ENCODE results near the gene DOCK1.

The DOCK1 gene

GRCh38 chr10:127245456-127245855, 340.2 kb downstream of the DOCK1 start:
- H3K9ac ChIP-seq (ENCODE audit: low read depth, low read length) = no peak overlapping the region
- H3K27ac ChIP-seq (ENCODE audit: low read length) = no peak overlapping the region
- H3K4me3 ChIP-seq (ENCODE audit: low read length) = no peak overlapping the region
- H3K36me3 ChIP-seq (ENCODE audit: insufficient read depth, low read depth, low read length) = peaks cover 19% of the 10 kb centered on the region
- H3K4me1 ChIP-seq (ENCODE audit: insufficient read depth, low read length) = no peaks in the 10 kb centered on the region
- H3K9me3 ChIP-seq (ENCODE audit: insufficient read depth, low read depth, low read length) = no peaks in the 10 kb centered on the region
- no peaks in the 10 kb centered on the region for H3K27me3 ChIP-seq (ENCODE audit: insufficient read depth, low read length)

- no peaks in the 10 kb centered on the region for H3K4me1 ChIP-seq (ENCODE audit: insufficient read depth, low read length)
- peaks cover 19% of the 10 kb centered on the region for H3K36me3 ChIP-seq (ENCODE audit: insufficient read depth, low read depth, low read length)
- H3K4me3 ChIP-seq (ENCODE audit: low read length) = no peak overlapping the region
- H3K9me3 ChIP-seq (ENCODE audit: insufficient read depth, low read depth, low read length) = no peaks in the 10 kb centered on the region
- no peak overlapping the region for H3K9ac ChIP-seq (ENCODE audit: low read depth, low read length)
- H3K27ac ChIP-seq (ENCODE audit: low read length) = no peak overlapping the region
- no peaks in the 10 kb centered on the region for H3K27me3 ChIP-seq (ENCODE audit: insufficient read depth, low read length)
Measured at GRCh38 chr10:127250031-127250430, 344.8 kb downstream of the DOCK1 start.

- H3K4me1 ChIP-seq (ENCODE audit: insufficient read depth, low read length) = no peaks in the 10 kb centered on the region
- peaks cover 17% of the 10 kb centered on the region for H3K36me3 ChIP-seq (ENCODE audit: insufficient read depth, low read depth, low read length)
- H3K9me3 ChIP-seq (ENCODE audit: insufficient read depth, low read depth, low read length) = no peaks in the 10 kb centered on the region
- H3K4me3 ChIP-seq (ENCODE audit: low read length) = no peak overlapping the region
- H3K27ac ChIP-seq (ENCODE audit: low read length) = no peak overlapping the region
- no peaks in the 10 kb centered on the region for H3K27me3 ChIP-seq (ENCODE audit: insufficient read depth, low read length)
- no peak overlapping the region for H3K9ac ChIP-seq (ENCODE audit: low read depth, low read length)
Measured at GRCh38 chr10:127252818-127253217, 347.6 kb downstream of the DOCK1 start.

- H3K27ac ChIP-seq (ENCODE audit: low read length) = no peak overlapping the region
- no peak overlapping the region for H3K9ac ChIP-seq (ENCODE audit: low read depth, low read length)
- H3K4me3 ChIP-seq (ENCODE audit: low read length) = no peak overlapping the region
- H3K27me3 ChIP-seq (ENCODE audit: insufficient read depth, low read length) = no peaks in the 10 kb centered on the region
- no peaks in the 10 kb centered on the region for H3K9me3 ChIP-seq (ENCODE audit: insufficient read depth, low read depth, low read length)
- peaks cover 9% of the 10 kb centered on the region for H3K36me3 ChIP-seq (ENCODE audit: insufficient read depth, low read depth, low read length)
- H3K4me1 ChIP-seq (ENCODE audit: insufficient read depth, low read length) = no peaks in the 10 kb centered on the region
Measured at GRCh38 chr10:127254276-127254675, 349.0 kb downstream of the DOCK1 start.

GRCh38 chr10:127257395-127257794, 352.2 kb downstream of the DOCK1 start:
- no peak overlapping the region for H3K27ac ChIP-seq (ENCODE audit: low read length)
- no peaks in the 10 kb centered on the region for H3K27me3 ChIP-seq (ENCODE audit: insufficient read depth, low read length)
- no peak overlapping the region for H3K4me3 ChIP-seq (ENCODE audit: low read length)
- H3K9me3 ChIP-seq (ENCODE audit: insufficient read depth, low read depth, low read length) = no peaks in the 10 kb centered on the region
- no peak overlapping the region for H3K9ac ChIP-seq (ENCODE audit: low read depth, low read length)
- no peaks in the 10 kb centered on the region for H3K4me1 ChIP-seq (ENCODE audit: insufficient read depth, low read length)
- 0 out of 2 replicates have a peak, but pooled peaks cover 5% of the 10 kb centered on the region for H3K36me3 ChIP-seq (ENCODE audit: insufficient read depth, low read depth, low read length)

GRCh38 chr10:127259347-127259746, 354.1 kb downstream of the DOCK1 start:
- Histone ChIP-seq H3K27ac (ENCODE audit: low read length) (no peak overlapping the region), H3K4me1 (ENCODE audit: insufficient read depth, low read length) (peaks cover 6% of the 10 kb centered on the region; the same call in 1 of the 2 replicates), H3K27me3 (ENCODE audit: insufficient read depth, low read length) (no peaks in the 10 kb centered on the region), H3K36me3 (ENCODE audit: insufficient read depth, low read depth, low read length) (0 out of 2 replicates have a peak, but pooled peaks cover 5% of the 10 kb centered on the region), H3K9ac (ENCODE audit: low read depth, low read length) (no peak overlapping the region), H3K9me3 (ENCODE audit: insufficient read depth, low read depth, low read length) (no peaks in the 10 kb centered on the region), H3K4me3 (ENCODE audit: low read length) (no peak overlapping the region)

- Histone ChIP-seq H3K27me3 (ENCODE audit: insufficient read depth, low read length) (no peaks in the 10 kb centered on the region), H3K9ac (ENCODE audit: low read depth, low read length) (no peak overlapping the region), H3K9me3 (ENCODE audit: insufficient read depth, low read depth, low read length) (no peaks in the 10 kb centered on the region), H3K27ac (ENCODE audit: low read length) (no peak overlapping the region), H3K4me1 (ENCODE audit: insufficient read depth, low read length) (peaks cover 6% of the 10 kb centered on the region; the same call in 1 of the 2 replicates), H3K4me3 (ENCODE audit: low read length) (no peak overlapping the region), H3K36me3 (ENCODE audit: insufficient read depth, low read depth, low read length) (0 out of 2 replicates have a peak, but pooled peaks cover 5% of the 10 kb centered on the region)
Measured at GRCh38 chr10:127262606-127263005, 357.4 kb downstream of the DOCK1 start.

- Histone ChIP-seq H3K27me3 (ENCODE audit: insufficient read depth, low read length) (no peaks in the 10 kb centered on the region), H3K4me3 (ENCODE audit: low read length) (no peak overlapping the region), H3K27ac (ENCODE audit: low read length) (no peak overlapping the region), H3K36me3 (ENCODE audit: insufficient read depth, low read depth, low read length) (no peaks in the 10 kb centered on the region), H3K4me1 (ENCODE audit: insufficient read depth, low read length) (peaks cover 6% of the 10 kb centered on the region; the same call in 1 of the 2 replicates), H3K9me3 (ENCODE audit: insufficient read depth, low read depth, low read length) (no peaks in the 10 kb centered on the region), H3K9ac (ENCODE audit: low read depth, low read length) (no peak overlapping the region)
Measured at GRCh38 chr10:127265288-127265687, 360.1 kb downstream of the DOCK1 start.

- H3K4me3 ChIP-seq (ENCODE audit: low read length) = no peak overlapping the region
- H3K4me1 ChIP-seq (ENCODE audit: insufficient read depth, low read length) = peaks cover 6% of the 10 kb centered on the region; the same call in 1 of the 2 replicates
- H3K36me3 ChIP-seq (ENCODE audit: insufficient read depth, low read depth, low read length) = no peaks in the 10 kb centered on the region
- H3K9me3 ChIP-seq (ENCODE audit: insufficient read depth, low read depth, low read length) = no peaks in the 10 kb centered on the region
- H3K27ac ChIP-seq (ENCODE audit: low read length) = no peak overlapping the region
- no peaks in the 10 kb centered on the region for H3K27me3 ChIP-seq (ENCODE audit: insufficient read depth, low read length)
- H3K9ac ChIP-seq (ENCODE audit: low read depth, low read length) = no peak overlapping the region
Measured at GRCh38 chr10:127266431-127266830, 361.2 kb downstream of the DOCK1 start.

- no peak overlapping the region for H3K9ac ChIP-seq (ENCODE audit: low read depth, low read length)
- H3K27ac ChIP-seq (ENCODE audit: low read length) = no peak overlapping the region
- no peak overlapping the region for H3K4me3 ChIP-seq (ENCODE audit: low read length)
- H3K9me3 ChIP-seq (ENCODE audit: insufficient read depth, low read depth, low read length) = no peaks in the 10 kb centered on the region
- peaks cover 6% of the 10 kb centered on the region; the same call in 1 of the 2 replicates for H3K4me1 ChIP-seq (ENCODE audit: insufficient read depth, low read length)
- H3K36me3 ChIP-seq (ENCODE audit: insufficient read depth, low read depth, low read length) = peaks cover 7% of the 10 kb centered on the region
- no peaks in the 10 kb centered on the region for H3K27me3 ChIP-seq (ENCODE audit: insufficient read depth, low read length)
Measured at GRCh38 chr10:127267442-127267841, 362.2 kb downstream of the DOCK1 start.

- H3K4me3 ChIP-seq (ENCODE audit: low read length) = no peak overlapping the region
- no peaks in the 10 kb centered on the region for H3K9me3 ChIP-seq (ENCODE audit: insufficient read depth, low read depth, low read length)
- no peak overlapping the region for H3K27ac ChIP-seq (ENCODE audit: low read length)
- H3K9ac ChIP-seq (ENCODE audit: low read depth, low read length) = no peak overlapping the region
- H3K36me3 ChIP-seq (ENCODE audit: insufficient read depth, low read depth, low read length) = peaks cover 10% of the 10 kb centered on the region
- no peaks in the 10 kb centered on the region for H3K27me3 ChIP-seq (ENCODE audit: insufficient read depth, low read length)
- H3K4me1 ChIP-seq (ENCODE audit: insufficient read depth, low read length) = no peaks in the 10 kb centered on the region
Measured at GRCh38 chr10:127272076-127272475, 366.8 kb downstream of the DOCK1 start.

- Histone ChIP-seq H3K9ac (ENCODE audit: low read depth, low read length) (no peak overlapping the region), H3K27ac (ENCODE audit: low read length) (no peak overlapping the region), H3K9me3 (ENCODE audit: insufficient read depth, low read depth, low read length) (peaks cover 4% of the 10 kb centered on the region; the same call in 1 of the 2 replicates), H3K4me3 (ENCODE audit: low read length) (no peak overlapping the region), H3K36me3 (ENCODE audit: insufficient read depth, low read depth, low read length) (peaks cover 10% of the 10 kb centered on the region), H3K27me3 (ENCODE audit: insufficient read depth, low read length) (no peaks in the 10 kb centered on the region), H3K4me1 (ENCODE audit: insufficient read depth, low read length) (no peaks in the 10 kb centered on the region)
Measured at GRCh38 chr10:127275272-127275671, 370.0 kb downstream of the DOCK1 start.

All from iPS-20b (cell line).